H9 (cell line): ENCODE results near the gene CDK8. TPM values are rescaled to one million over a fixed set of nuclear protein-coding genes. Genes with fewer than 3 reads are reported as not detected.

ENCODE experiments used
- DNase-seq: peaks from one replicate; pipeline ENCODE4 v3.0.0-alpha.2; 2017
- H2AFZ ChIP-seq: one replicate; pipeline ENCODE4 v1.6.1; 2013; ENCODE audit warnings: mild to moderate bottlenecking, low read length, control low read depth, moderate library complexity
- H2AK5ac ChIP-seq: 2 replicates; pipeline ENCODE4 v1.6.1; 2013; ENCODE audit warnings: low read length, control low read depth, mixed read lengths; ENCODE audit not compliant: insufficient read length
- H2BK120ac ChIP-seq: one replicate; pipeline ENCODE4 v1.6.1; 2013; ENCODE audit warnings: low read depth, mild to moderate bottlenecking, low read length, control low read depth, inconsistent platforms; ENCODE audit not compliant: poor library complexity, severe bottlenecking
- H2BK12ac ChIP-seq: 2 replicates; pipeline ENCODE4 v1.6.1; 2013; ENCODE audit warnings: low read length, control low read depth, mixed read lengths, low read depth; ENCODE audit not compliant: insufficient read length
- H2BK15ac ChIP-seq: 2 replicates; pipeline ENCODE4 v1.6.1; 2013; ENCODE audit warnings: low read depth, low read length, control low read depth
- H2BK20ac ChIP-seq: one replicate; pipeline ENCODE4 v1.6.1; 2013; ENCODE audit warnings: low read depth, mild to moderate bottlenecking, low read length, control low read depth, inconsistent platforms; ENCODE audit not compliant: poor library complexity, severe bottlenecking
- H2BK5ac ChIP-seq: 2 replicates; pipeline ENCODE4 v1.6.1; 2013; ENCODE audit warnings: low read length, control low read depth, mixed read lengths; ENCODE audit not compliant: insufficient read length
- H3K14ac ChIP-seq: 2 replicates; pipeline ENCODE4 v1.6.1; 2013; ENCODE audit warnings: low read length, control low read depth; ENCODE audit not compliant: insufficient read depth
- H3K18ac ChIP-seq: 2 replicates; pipeline ENCODE4 v1.6.1; 2013; ENCODE audit warnings: low read depth, mild to moderate bottlenecking, mixed read lengths, low read length, control low read depth; ENCODE audit not compliant: insufficient read length
- H3K23ac ChIP-seq: 2 replicates; pipeline ENCODE4 v1.6.1; 2013; ENCODE audit warnings: low read length, control low read depth, mixed read lengths, low read depth; ENCODE audit not compliant: insufficient read length
- H3K23me2 ChIP-seq: 2 replicates; pipeline ENCODE4 v1.6.1; 2013; ENCODE audit warnings: low read depth, mild to moderate bottlenecking, mixed read lengths, low read length, control low read depth; ENCODE audit not compliant: insufficient read length, poor library complexity, severe bottlenecking
- H3K27ac ChIP-seq: 2 replicates; pipeline ENCODE4 v1.5.1; 2013; ENCODE audit warnings: low read length, control low read depth, mixed read lengths, low read depth; ENCODE audit not compliant: insufficient read length
- H3K27me3 ChIP-seq: 2 replicates; pipeline ENCODE4 v1.6.1; 2013; ENCODE audit warnings: low read length, control low read depth, inconsistent platforms; ENCODE audit not compliant: insufficient read depth
- H3K4ac ChIP-seq: 2 replicates; pipeline ENCODE4 v1.6.1; 2013; ENCODE audit warnings: low read depth, mild to moderate bottlenecking, control low read depth, inconsistent platforms, low read length, moderate library complexity
- H3K4me1 ChIP-seq: 2 replicates; pipeline ENCODE4 v1.6.1; 2013; ENCODE audit warnings: low read length, control low read depth, inconsistent platforms; ENCODE audit not compliant: insufficient read depth
- H3K4me2 ChIP-seq: 2 replicates; pipeline ENCODE4 v1.6.1; 2013; ENCODE audit warnings: low read length, control low read depth, mixed read lengths; ENCODE audit not compliant: insufficient read length, insufficient read depth
- H3K56ac ChIP-seq: 2 replicates; pipeline ENCODE4 v1.6.1; 2013; ENCODE audit warnings: low read depth, mild to moderate bottlenecking, mixed read lengths, low read length, control low read depth; ENCODE audit not compliant: insufficient read length
- H3K79me1 ChIP-seq: 2 replicates; pipeline ENCODE4 v1.6.1; 2013; ENCODE audit warnings: low read depth, mild to moderate bottlenecking, moderate library complexity, low read length, control low read depth, inconsistent platforms; ENCODE audit not compliant: insufficient read depth, poor library complexity, severe bottlenecking
- H3K79me2 ChIP-seq: 2 replicates; pipeline ENCODE4 v1.6.1; 2013; ENCODE audit warnings: low read length, control low read depth, inconsistent platforms; ENCODE audit not compliant: insufficient read depth
- H3K9ac ChIP-seq: 2 replicates; pipeline ENCODE4 v1.6.1; 2013; ENCODE audit warnings: low read length, control low read depth, mixed read lengths; ENCODE audit not compliant: insufficient read length; ENCODE audit errors: extremely low read depth
- H3K9me3 ChIP-seq: one replicate; pipeline ENCODE4 v1.6.1; 2013; ENCODE audit warnings: low read depth, low read length, inconsistent platforms; ENCODE audit not compliant: control insufficient read depth
- H3T11ph ChIP-seq: one replicate; pipeline ENCODE4 v1.6.1; 2013; ENCODE audit warnings: mild to moderate bottlenecking, low read length, control low read depth, inconsistent platforms
- H4K20me1 ChIP-seq: one replicate; pipeline ENCODE4 v1.6.1; 2013; ENCODE audit not compliant: control insufficient read depth, insufficient read length, insufficient read depth
- H4K5ac ChIP-seq: 2 replicates; pipeline ENCODE4 v1.6.1; 2013; ENCODE audit warnings: low read depth, mild to moderate bottlenecking, mixed read lengths, low read length, control low read depth; ENCODE audit not compliant: insufficient read length
- H4K8ac ChIP-seq: replicated peaks from 2 replicates; pipeline ENCODE4 v1.6.1; 2013; ENCODE audit warnings: low read length, control low read depth, mixed read lengths, low read depth; ENCODE audit not compliant: insufficient read length
- H4K91ac ChIP-seq: 2 replicates; pipeline ENCODE4 v1.6.1; 2013; ENCODE audit warnings: low read depth, mild to moderate bottlenecking, moderate library complexity, mixed read lengths, low read length, control low read depth; ENCODE audit not compliant: insufficient read length
- H3K27ac Mint-ChIP-seq, 3 experiments: 2 replicates in 2 of 3; 3 replicates in 1 of 3; pipeline ENCODE4 v1.8.0; 2020 to 2021; ENCODE audit warnings: mixed read lengths in 3 of 3, mild to moderate bottlenecking in 1 of 3, moderate library complexity in 1 of 3
- H3K27me3 Mint-ChIP-seq: 2 replicates; pipeline ENCODE4 v1.8.0; 2021; ENCODE audit warnings: low read depth, mild to moderate bottlenecking, moderate library complexity, mixed read lengths
- H3K36me3 Mint-ChIP-seq, 3 experiments: 2 replicates in 2 of 3; 3 replicates in 1 of 3; pipeline ENCODE4 v1.8.0; 2020 to 2021; ENCODE audit warnings: low read depth in 3 of 3, mixed read lengths in 3 of 3; ENCODE audit not compliant: insufficient read depth in 1 of 3
- H3K4me1 Mint-ChIP-seq, 2 experiments: 2 replicates each; pipeline ENCODE4 v1.8.0; 2020; ENCODE audit warnings: mixed read lengths in 2 of 2
- H3K4me3 Mint-ChIP-seq, 2 experiments: 2 replicates in 1 of 2; 3 replicates in 1 of 2; pipeline ENCODE4 v1.8.0; 2020 to 2021; ENCODE audit warnings: mild to moderate bottlenecking in 2 of 2, mixed read lengths in 2 of 2, moderate library complexity in 1 of 2
- H3K9me3 Mint-ChIP-seq, 2 experiments: 2 replicates in 1 of 2; 3 replicates in 1 of 2; pipeline ENCODE4 v1.8.0; 2020; ENCODE audit warnings: mild to moderate bottlenecking in 2 of 2, mixed read lengths in 2 of 2, moderate library complexity in 1 of 2
- whole genome bisulfite sequencing: extraction: QIAGEN DNeasy Blood & Tissue Kit; methylation state at CpG from one replicate; pipeline ENCODE4 v1.1.7; 2013; ENCODE audit warnings: missing lambda C conversion rate, low lambda C conversion rate, mixed read lengths; ENCODE audit not compliant: insufficient read length; ENCODE audit errors: extremely low coverage; 5-methylcytosine and 5-hydroxymethylcytosine counted together
- total RNA-seq: library from RNA; stranded (reverse); gene quantifications from 2 replicates; pipeline ENCODE4 v1.2.1, GENCODE V29; 2021
- TF ChIP-seq, protein P1 (sequence below): fragments of 200-600 bp; sonication (generic); conservative IDR thresholded peaks from 3 replicates; pipeline ENCODE4 v1.8.0; 2021; ENCODE audit warnings: antibody characterized with exemption, mild to moderate bottlenecking

The CDK8 gene
- total RNA-seq, 1 experiment from 2014 or later: 18.1 TPM

DNA sequence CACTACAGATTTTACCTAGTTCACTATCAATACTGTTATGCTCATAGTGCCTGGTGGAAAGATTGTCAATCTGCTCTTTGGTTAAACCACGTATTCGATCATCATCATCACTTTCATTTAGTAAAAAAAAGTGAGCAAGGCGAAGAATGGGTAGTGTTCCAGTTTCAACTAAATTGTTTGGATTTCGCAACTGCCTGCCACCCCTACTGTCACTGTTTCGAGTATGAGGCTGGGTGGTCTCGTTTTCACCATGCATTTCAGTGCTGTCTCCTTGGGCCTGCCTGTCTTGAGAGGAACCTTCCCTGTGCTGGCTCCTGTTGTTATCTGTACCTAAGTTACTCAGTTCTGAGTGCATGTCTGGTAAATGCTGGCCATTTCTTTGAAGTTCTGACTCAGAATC, 39.9 kb upstream of the CDK8 start:
- no peak overlapping the region for H2AFZ ChIP-seq
- H3K79me2 ChIP-seq: no peaks in the 10 kb centered on the region
- H3K27ac Mint-ChIP-seq: no peak overlapping the region
- peaks cover 18 to 49% (median 44%) of the 10 kb centered on the region in 3 experiments; a peak in 6 of 7 replicates for H3K36me3 Mint-ChIP-seq
- no peak overlapping the region for H4K8ac ChIP-seq
- no peak overlapping the region for H3K9ac ChIP-seq
- WGBS: no CpG with 5 or more reads among the region's 6 CpGs
- no peak overlapping the region for H2BK15ac ChIP-seq
- H3K27me3 ChIP-seq: no peaks in the 10 kb centered on the region
- no peaks in the 10 kb centered on the region for H3K23me2 ChIP-seq
- no peak overlapping the region for H3K4me3 Mint-ChIP-seq
- TF ChIP-seq, protein P1, sequence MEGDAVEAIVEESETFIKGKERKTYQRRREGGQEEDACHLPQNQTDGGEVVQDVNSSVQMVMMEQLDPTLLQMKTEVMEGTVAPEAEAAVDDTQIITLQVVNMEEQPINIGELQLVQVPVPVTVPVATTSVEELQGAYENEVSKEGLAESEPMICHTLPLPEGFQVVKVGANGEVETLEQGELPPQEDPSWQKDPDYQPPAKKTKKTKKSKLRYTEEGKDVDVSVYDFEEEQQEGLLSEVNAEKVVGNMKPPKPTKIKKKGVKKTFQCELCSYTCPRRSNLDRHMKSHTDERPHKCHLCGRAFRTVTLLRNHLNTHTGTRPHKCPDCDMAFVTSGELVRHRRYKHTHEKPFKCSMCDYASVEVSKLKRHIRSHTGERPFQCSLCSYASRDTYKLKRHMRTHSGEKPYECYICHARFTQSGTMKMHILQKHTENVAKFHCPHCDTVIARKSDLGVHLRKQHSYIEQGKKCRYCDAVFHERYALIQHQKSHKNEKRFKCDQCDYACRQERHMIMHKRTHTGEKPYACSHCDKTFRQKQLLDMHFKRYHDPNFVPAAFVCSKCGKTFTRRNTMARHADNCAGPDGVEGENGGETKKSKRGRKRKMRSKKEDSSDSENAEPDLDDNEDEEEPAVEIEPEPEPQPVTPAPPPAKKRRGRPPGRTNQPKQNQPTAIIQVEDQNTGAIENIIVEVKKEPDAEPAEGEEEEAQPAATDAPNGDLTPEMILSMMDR: no peak
- no peaks in the 10 kb centered on the region for H3K9me3 Mint-ChIP-seq
- H3K14ac ChIP-seq: no peak overlapping the region
- no peaks in the 10 kb centered on the region for H3K9me3 ChIP-seq
- no peaks in the 10 kb centered on the region for H3K79me1 ChIP-seq
- H3T11ph ChIP-seq: no peak overlapping the region
- no peak overlapping the region for H3K56ac ChIP-seq
- H2AK5ac ChIP-seq: no peak overlapping the region
- no peaks in the 10 kb centered on the region for H3K4me1 ChIP-seq
- no peak overlapping the region for H4K91ac ChIP-seq
- no peaks in the 10 kb centered on the region for H3K4me1 Mint-ChIP-seq
- DNase-seq: no peak
- H2BK120ac ChIP-seq: no peak overlapping the region
- no peak overlapping the region for H3K18ac ChIP-seq
- no peak overlapping the region for H3K4me2 ChIP-seq
- no peak overlapping the region for H4K5ac ChIP-seq
- no peak overlapping the region for H3K27ac ChIP-seq
- H2BK20ac ChIP-seq: no peak overlapping the region
- H3K4ac ChIP-seq: no peak overlapping the region
- H3K23ac ChIP-seq: no peak overlapping the region
- H4K20me1 ChIP-seq: no peaks in the 10 kb centered on the region
- H3K27me3 Mint-ChIP-seq: no peaks in the 10 kb centered on the region
- H2BK5ac ChIP-seq: no peak overlapping the region
- H2BK12ac ChIP-seq: no peak overlapping the region
